WTC11 (cell line): Measurements from ENCODE around the gene CDK6. TPM values are rescaled to one million over a fixed set of nuclear protein-coding genes. Genes with fewer than 3 reads are reported as not detected.

ENCODE experiments used
- ATAC-seq: fragments of 200-7000 bp; cut with Tn5 transposase; 2 replicates; pipeline ENCODE4 v1.10.0; 2021; ENCODE audit warnings: mild to moderate bottlenecking, moderate library complexity
- CTCF ChIA-PET: fragments of 300-600 bp; sonication (Branson Sonifier 250); formaldehyde crosslinking; loops from one replicate; lab custom pipeline; 2021; ENCODE audit warnings: antibody characterized with exemption; lab: Charles Lee
- POLR2A ChIA-PET: fragments of 350-600 bp; sonication (Branson Sonifier 250); formaldehyde crosslinking; loops from one replicate; lab custom pipeline; 2021; ENCODE audit warnings: antibody characterized with exemption; lab: Charles Lee
- DNase-seq: peaks from one replicate; pipeline ENCODE4 v3.0.0; 2021; ENCODE audit warnings: low spot score
- H3K27ac Mint-ChIP-seq: 2 replicates; pipeline ENCODE4 v1.8.0; 2021; ENCODE audit warnings: mixed read lengths
- H3K27me3 Mint-ChIP-seq: 2 replicates; pipeline ENCODE4 v1.8.0; 2021; ENCODE audit warnings: low read depth, mild to moderate bottlenecking, moderate library complexity, mixed read lengths
- H3K36me3 Mint-ChIP-seq: 2 replicates; pipeline ENCODE4 v1.8.0; 2021; ENCODE audit warnings: mixed read lengths
- H3K4me1 Mint-ChIP-seq: 2 replicates; pipeline ENCODE4 v1.8.0; 2022; ENCODE audit warnings: mixed read lengths
- H3K4me3 Mint-ChIP-seq: 2 replicates; pipeline ENCODE4 v1.8.0; 2021; ENCODE audit warnings: mild to moderate bottlenecking, moderate library complexity, mixed read lengths
- H3K9me3 Mint-ChIP-seq: 2 replicates; pipeline ENCODE4 v1.8.0; 2021; ENCODE audit warnings: mixed read lengths
- AR ChIP-seq: fragments of 250-450 bp; sonication (Bioruptor Pico); IDR thresholded peaks from 2 replicates; pipeline ENCODE4 v1.9.0; 2021; ENCODE audit warnings: mild to moderate bottlenecking
- CREM ChIP-seq: sonication (generic); formaldehyde crosslinking; IDR thresholded peaks from 2 replicates; pipeline ENCODE4 v1.8.1; 2022; ENCODE audit warnings: mild to moderate bottlenecking, missing genetic modification reagents, moderate library complexity
- ERG ChIP-seq: fragments of 250-450 bp; sonication (Bioruptor Pico); IDR thresholded peaks from 2 replicates; pipeline ENCODE4 v1.8.0; 2021; ENCODE audit warnings: mild to moderate bottlenecking
- FOXP1 ChIP-seq: sonication (generic); formaldehyde crosslinking; IDR thresholded peaks from 2 replicates; pipeline ENCODE4 v1.8.0; 2022; ENCODE audit warnings: missing genetic modification reagents, mild to moderate bottlenecking, moderate library complexity, borderline replicate concordance
- HMGA2 ChIP-seq: fragments of 250-450 bp; sonication (Bioruptor Pico); IDR thresholded peaks from 2 replicates; pipeline ENCODE4 v1.4.0; 2021; ENCODE audit warnings: mild to moderate bottlenecking, moderate library complexity
- HMGXB4 ChIP-seq: sonication (generic); formaldehyde crosslinking; IDR thresholded peaks from 2 replicates; pipeline ENCODE4 v1.8.1; 2023; ENCODE audit warnings: mild to moderate bottlenecking, moderate library complexity, missing genetic modification reagents
- IRF1 ChIP-seq: sonication (generic); formaldehyde crosslinking; IDR thresholded peaks from 2 replicates; pipeline ENCODE4 v1.8.0; 2023; ENCODE audit warnings: missing genetic modification reagents
- JUN ChIP-seq: sonication (generic); formaldehyde crosslinking; IDR thresholded peaks from 2 replicates; pipeline ENCODE4 v1.8.0; 2023; ENCODE audit warnings: mild to moderate bottlenecking, missing genetic modification reagents
- NFE2L1 ChIP-seq: sonication (generic); formaldehyde crosslinking; IDR thresholded peaks from 2 replicates; pipeline ENCODE4 v1.8.1; 2023; ENCODE audit warnings: missing genetic modification reagents
- RELA ChIP-seq: sonication (generic); formaldehyde crosslinking; IDR thresholded peaks from 2 replicates; pipeline ENCODE4 v1.8.1; 2022; ENCODE audit warnings: missing genetic modification reagents, mild to moderate bottlenecking, borderline replicate concordance
- TCF7 ChIP-seq: sonication (generic); formaldehyde crosslinking; IDR thresholded peaks from 2 replicates; pipeline ENCODE4 v1.8.0; 2022; ENCODE audit warnings: mild to moderate bottlenecking, low read depth, missing genetic modification reagents, moderate library complexity
- TEAD1 ChIP-seq: sonication (generic); formaldehyde crosslinking; IDR thresholded peaks from 2 replicates; pipeline ENCODE4 v1.8.0; 2022; ENCODE audit warnings: mild to moderate bottlenecking, missing genetic modification reagents
- TP53 ChIP-seq: sonication (generic); formaldehyde crosslinking; IDR thresholded peaks from 2 replicates; pipeline ENCODE4 v1.8.1; 2023; ENCODE audit warnings: mild to moderate bottlenecking, missing genetic modification reagents
- ZBTB21 ChIP-seq: sonication (generic); formaldehyde crosslinking; IDR thresholded peaks from 2 replicates; pipeline ENCODE4 v1.8.1; 2023; ENCODE audit warnings: mild to moderate bottlenecking, missing genetic modification reagents, borderline replicate concordance
- ZMAT4 ChIP-seq: fragments of 250-450 bp; sonication (Bioruptor Pico); IDR thresholded peaks from 2 replicates; pipeline ENCODE4 v1.9.0; 2021; ENCODE audit warnings: mild to moderate bottlenecking
- ZNF416 ChIP-seq: fragments of 250-450 bp; sonication (Bioruptor Pico); IDR thresholded peaks from 2 replicates; pipeline ENCODE4 v1.9.0; 2021; ENCODE audit warnings: mild to moderate bottlenecking, inconsistent platforms
- ZNF425 ChIP-seq: fragments of 250-450 bp; sonication (Bioruptor Pico); conservative IDR thresholded peaks from 2 replicates; pipeline ENCODE4 v1.9.0; 2021; ENCODE audit warnings: mild to moderate bottlenecking
- ZNF532 ChIP-seq: fragments of 250-450 bp; sonication (Bioruptor Pico); IDR thresholded peaks from 2 replicates; pipeline ENCODE4 v1.9.0; 2021; ENCODE audit warnings: mild to moderate bottlenecking, borderline replicate concordance
- total RNA-seq: library from RNA; stranded (reverse); gene quantifications from 3 replicates; pipeline ENCODE4 v1.2.3, GENCODE V29; 2021

Gene CDK6
- total RNA-seq, 1 experiment from 2014 or later, result 47.2 TPM

- TF ChIP-seq FOXP1 (CRISPR knock-in tag) (peak; percentile 78; the same call in 1 of the 2 replicates), ZNF425 (no peak), AR (no peak), ZMAT4 (CRISPR knock-in tag) (no peak), TEAD1 (CRISPR knock-in tag) (peak; percentile 62; the same call in 1 of the 2 replicates), NFE2L1 (CRISPR knock-in tag) (no peak), ZNF416 (no peak), HMGXB4 (CRISPR knock-in tag) (peak; percentile 92), RELA (CRISPR knock-in tag) (peak; percentile 71; the same call in 1 of the 2 replicates), IRF1 (CRISPR knock-in tag) (no peak), ERG (CRISPR knock-in tag) (no peak)
Observed at GRCh38 chr7:92833024-92833765, 3.2 kb downstream of the CDK6 start (continued).

GRCh38 chr7:92832534-92833023, 3.8 kb downstream of the CDK6 start:
- no peaks in the 10 kb centered on the region for H3K9me3 Mint-ChIP-seq
- H3K36me3 Mint-ChIP-seq, result no peaks in the 10 kb centered on the region
- no peak for ATAC-seq
- H3K27ac Mint-ChIP-seq, result peak overlapping the region; percentile 10
- no peak for DNase-seq
- peaks cover 18% of the 10 kb centered on the region for H3K27me3 Mint-ChIP-seq
- H3K4me1 Mint-ChIP-seq, result peaks cover 47% of the 10 kb centered on the region
- CTCF ChIA-PET, result interaction anchor here (0.6 to 2.4 kb wide), 36 partner anchors 9 to 304 kb away, joined by 3 to 28 read pairs (median 4); partner anchors contain the start of genes FAM133B, PEX1 and RBM48
- peak overlapping the region; percentile 94 for H3K4me3 Mint-ChIP-seq
- POLR2A ChIA-PET, result interaction anchor here (1.0 to 1.1 kb wide), 3 partner anchors 108 to 304 kb away, joined by 3 to 4 read pairs (median 3); partner anchors contain the start of genes PEX1 and RBM48
- TF ChIP-seq CREM, result no peak
- no peak for TF ChIP-seq ZNF532
- TF ChIP-seq ZNF425, result no peak
- no peak for TF ChIP-seq TEAD1 (CRISPR knock-in tag)
- TF ChIP-seq ZBTB21 (CRISPR knock-in tag), result no peak
- no peak for TF ChIP-seq JUN
- no peak for TF ChIP-seq TCF7
- no peak for TF ChIP-seq TP53 (CRISPR knock-in tag)
- no peak for TF ChIP-seq HMGA2
